PC-9 (cell line): ENCODE measurements around the gene FKBP1A.

Experiments used
- CTCF ChIP-seq: fragments of 200-600 bp; sonication (generic); conservative IDR thresholded peaks from 2 replicates; pipeline ENCODE4 v1.6.1; 2017; ENCODE audit warnings: mixed run types, antibody characterized with exemption, mild to moderate bottlenecking, moderate library complexity
- EZH2 ChIP-seq: fragments of 200-600 bp; sonication (generic); IDR thresholded peaks from 2 replicates; pipeline ENCODE4 v1.8.0; 2017; ENCODE audit warnings: antibody characterized with exemption, low read depth

- TF ChIP-seq CTCF, result no peak
- TF ChIP-seq EZH2, result no peak
Measured at GRCh38 chr20:1337441-1337840, 55.4 kb downstream of the FKBP1A start.
